HG02642 (cell line): Measurements from ENCODE around the gene SBK1.

Source experiments
- ATAC-seq: cut with Tn5 transposase; IDR thresholded peaks from one replicate; pipeline ENCODE4 v1.9.1; 2021; ENCODE audit warnings: mild to moderate bottlenecking; ENCODE audit not compliant: unreplicated experiment, poor library complexity

Gene SBK1

GRCh38 chr16:28280881-28281836 lies 11.2 kb upstream of the SBK1 start:
- ATAC-seq = no peak

GRCh38 chr16:28282045-28282444 lies 10.3 kb upstream of the SBK1 start:
- ATAC-seq = no peak

GRCh38 chr16:28283173-28283572 lies 9.2 kb upstream of the SBK1 start:
- ATAC-seq = no peak

- no peak for ATAC-seq
Observed at GRCh38 chr16:28283798-28284577, 8.3 kb upstream of the SBK1 start.

GRCh38 chr16:28285649-28286048 lies 6.7 kb upstream of the SBK1 start:
- ATAC-seq = no peak

GRCh38 chr16:28288114-28288513 lies 4.2 kb upstream of the SBK1 start:
- ATAC-seq = no peak

GRCh38 chr16:28289048-28289447 lies 3.3 kb upstream of the SBK1 start:
- no peak for ATAC-seq

- no peak for ATAC-seq
Observed at GRCh38 chr16:28289939-28290858, 2.1 kb upstream of the SBK1 start.

GRCh38 chr16:28290859-28291254 lies 1.5 kb upstream of the SBK1 start:
- ATAC-seq = no peak

GRCh38 chr16:28292731-28293600 lies 641 bp downstream of the SBK1 start:
- no peak for ATAC-seq

- no peak for ATAC-seq
Observed at GRCh38 chr16:28293601-28293960, 1.3 kb downstream of the SBK1 start.

GRCh38 chr16:28294201-28294600 lies 1.9 kb downstream of the SBK1 start:
- ATAC-seq = no peak

GRCh38 chr16:28295276-28295675 lies 3.0 kb downstream of the SBK1 start:
- no peak for ATAC-seq

- ATAC-seq = no peak
Observed at GRCh38 chr16:28297308-28297707, 5.0 kb downstream of the SBK1 start.

GRCh38 chr16:28297784-28298510 lies 5.6 kb downstream of the SBK1 start:
- ATAC-seq = no peak

- ATAC-seq = no peak
Observed at GRCh38 chr16:28298511-28298878, 6.2 kb downstream of the SBK1 start.

GRCh38 chr16:28300327-28300726 lies 8.0 kb downstream of the SBK1 start:
- ATAC-seq = no peak

GRCh38 chr16:28301154-28301553 lies 8.8 kb downstream of the SBK1 start:
- no peak for ATAC-seq

GRCh38 chr16:28301620-28302019 lies 9.3 kb downstream of the SBK1 start:
- no peak for ATAC-seq
